ENCODE measurements around the gene ZGLP1.

Gene ZGLP1

GRCh38 chr19:10316229-10317044 lies 6.8 kb upstream of the ZGLP1 start:
- ChIA-PET POLR2A (interaction anchor here (0.7 to 2.2 kb wide), 4 partner anchors 17 to 64 kb away, joined by 3 to 7 read pairs (median 4); partner anchors contain the start of genes ICAM5, RAVER1 and TYK2), CTCF (interaction anchor here (1.1 kb wide), 1 partner anchor 72 kb away, joined by 3 read pairs; no protein-coding TSS in a partner anchor)
- DNase-seq (ENCODE audit: extremely low spot score) = peak; percentile 22
- no peak for TF ChIP-seq LEF1 (IDR thresholded peaks at IDR 0.05; ENCODE audit: borderline replicate concordance)
- TF ChIP-seq NFRKB (IDR thresholded peaks at IDR 0.05) = no peak
- TF ChIP-seq ARNT (IDR thresholded peaks at IDR 0.05) = no peak
- TF ChIP-seq HDGF (IDR thresholded peaks at IDR 0.05; ENCODE audit: borderline replicate concordance) = no peak
- TF ChIP-seq BHLHE40 (IDR thresholded peaks at IDR 0.05; ENCODE audit: borderline replicate concordance) = no peak
- no peak for TF ChIP-seq SP1 (IDR thresholded peaks at IDR 0.05)
- TF ChIP-seq FOXK2 (IDR thresholded peaks at IDR 0.05) = no peak
- no peak for TF ChIP-seq ZNF384 (IDR thresholded peaks at IDR 0.05)
- no peak for TF ChIP-seq SUZ12 (IDR thresholded peaks at IDR 0.05)
- no peak for TF ChIP-seq TARDBP (IDR thresholded peaks at IDR 0.05)
- no peak for TF ChIP-seq CTBP1 (IDR thresholded peaks at IDR 0.05; ENCODE audit: borderline replicate concordance)
- TF ChIP-seq PKNOX1 (IDR thresholded peaks at IDR 0.05) = no peak
- no peak for TF ChIP-seq FOXA1 (IDR thresholded peaks at IDR 0.05)
- no peak for TF ChIP-seq ELF4 (IDR thresholded peaks at IDR 0.05)
- no peak for TF ChIP-seq L3MBTL2 (conservative IDR thresholded peaks at IDR 0.05)

- ChIA-PET POLR2A (interaction anchor here (0.7 to 2.2 kb wide), 7 partner anchors 10 to 44 kb away, joined by 3 to 10 read pairs (median 5); partner anchors contain the start of genes ICAM5 and RAVER1), CTCF (interaction anchor here (0.6 kb wide), 1 partner anchor 65 kb away, joined by 5 read pairs; the partner anchor contains the start of gene TYK2)
- DNase-seq (ENCODE audit: extremely low spot score) = peak; percentile 91
- TF ChIP-seq FOXM1 (IDR thresholded peaks at IDR 0.05; ENCODE audit: borderline replicate concordance) = no peak
- TF ChIP-seq LEF1 (IDR thresholded peaks at IDR 0.05; ENCODE audit: borderline replicate concordance) = no peak
- 0 out of 2 replicates have a peak, but pooled peaks have one; percentile 49 for TF ChIP-seq ELF4 (IDR thresholded peaks at IDR 0.05)
- no peak for TF ChIP-seq FOXK2 (IDR thresholded peaks at IDR 0.05)
- TF ChIP-seq TARDBP (IDR thresholded peaks at IDR 0.05) = no peak
- TF ChIP-seq L3MBTL2 (conservative IDR thresholded peaks at IDR 0.05) = peak; percentile 63
- no peak for TF ChIP-seq BHLHE40 (IDR thresholded peaks at IDR 0.05; ENCODE audit: borderline replicate concordance)
- TF ChIP-seq PKNOX1 (IDR thresholded peaks at IDR 0.05) = no peak
- no peak for TF ChIP-seq HDGF (IDR thresholded peaks at IDR 0.05; ENCODE audit: borderline replicate concordance)
- TF ChIP-seq ZNF384 (IDR thresholded peaks at IDR 0.05) = no peak
- no peak for TF ChIP-seq CTBP1 (IDR thresholded peaks at IDR 0.05; ENCODE audit: borderline replicate concordance)
- TF ChIP-seq ARNT (IDR thresholded peaks at IDR 0.05) = no peak
Measured at GRCh38 chr19:10315335-10316214, 6.0 kb upstream of the ZGLP1 start, which contains the start of gene FDX2. Gene FDX2 (minus strand): TSS chr19:10316015. CDS start chr19:10315996, 19 bp downstream.

GRCh38 chr19:10306327-10306726 lies 3.3 kb downstream of the ZGLP1 start:
- POLR2A ChIA-PET = interaction anchor here (1.4 to 1.6 kb wide), 3 partner anchors 8 to 27 kb away, joined by 4 to 7 read pairs (median 5); partner anchors contain the start of gene RAVER1
- CTCF ChIA-PET = no interaction called here
- no peak for TF ChIP-seq ZNF384 (IDR thresholded peaks at IDR 0.05)
- no peak for TF ChIP-seq FOXK2 (IDR thresholded peaks at IDR 0.05)
- TF ChIP-seq FOXM1 (IDR thresholded peaks at IDR 0.05; ENCODE audit: borderline replicate concordance) = no peak
- TF ChIP-seq LEF1 (IDR thresholded peaks at IDR 0.05; ENCODE audit: borderline replicate concordance) = no peak
- TF ChIP-seq SP1 (IDR thresholded peaks at IDR 0.05) = no peak
- no peak for TF ChIP-seq ARNT (IDR thresholded peaks at IDR 0.05)
- no peak for TF ChIP-seq CTBP1 (IDR thresholded peaks at IDR 0.05; ENCODE audit: borderline replicate concordance)
- TF ChIP-seq SUZ12 (IDR thresholded peaks at IDR 0.05) = no peak
- TF ChIP-seq HDGF (IDR thresholded peaks at IDR 0.05; ENCODE audit: borderline replicate concordance) = no peak
- TF ChIP-seq BHLHE40 (IDR thresholded peaks at IDR 0.05; ENCODE audit: borderline replicate concordance) = no peak
- no peak for TF ChIP-seq FOXA1 (IDR thresholded peaks at IDR 0.05)
- no peak for TF ChIP-seq ELF4 (IDR thresholded peaks at IDR 0.05)
- no peak for TF ChIP-seq NFRKB (IDR thresholded peaks at IDR 0.05)
- TF ChIP-seq L3MBTL2 (conservative IDR thresholded peaks at IDR 0.05) = no peak
- TF ChIP-seq PKNOX1 (IDR thresholded peaks at IDR 0.05) = no peak
- TF ChIP-seq TARDBP (IDR thresholded peaks at IDR 0.05) = no peak
- no peak for DNase-seq (ENCODE audit: extremely low spot score)

GRCh38 chr19:10305139-10305806 lies 4.3 kb downstream of the ZGLP1 start:
- DNase-seq (ENCODE audit: extremely low spot score) = no peak
- POLR2A ChIA-PET = interaction anchor here (0.6 to 1.6 kb wide), 4 partner anchors 10 to 82 kb away, joined by 4 to 7 read pairs (median 4); partner anchors contain the start of gene RAVER1
- CTCF ChIA-PET = no interaction called here
- no peak for TF ChIP-seq ZNF384 (IDR thresholded peaks at IDR 0.05)
- TF ChIP-seq NFRKB (IDR thresholded peaks at IDR 0.05) = no peak
- TF ChIP-seq PKNOX1 (IDR thresholded peaks at IDR 0.05) = no peak
- TF ChIP-seq CTBP1 (IDR thresholded peaks at IDR 0.05; ENCODE audit: borderline replicate concordance) = no peak
- no peak for TF ChIP-seq SUZ12 (IDR thresholded peaks at IDR 0.05)
- no peak for TF ChIP-seq BHLHE40 (IDR thresholded peaks at IDR 0.05; ENCODE audit: borderline replicate concordance)
- no peak for TF ChIP-seq TARDBP (IDR thresholded peaks at IDR 0.05)
- no peak for TF ChIP-seq HDGF (IDR thresholded peaks at IDR 0.05; ENCODE audit: borderline replicate concordance)
- no peak for TF ChIP-seq FOXA1 (IDR thresholded peaks at IDR 0.05)
- no peak for TF ChIP-seq L3MBTL2 (conservative IDR thresholded peaks at IDR 0.05)
- no peak for TF ChIP-seq FOXK2 (IDR thresholded peaks at IDR 0.05)
- TF ChIP-seq FOXM1 (IDR thresholded peaks at IDR 0.05; ENCODE audit: borderline replicate concordance) = no peak

All from HEK293T (cell line).